SK-N-SH treated with all-trans-retinoic acid at 6 μM for 48 hours (cell line): ENCODE data around the gene EAF1.
"Not testable (repeated sequence)": the region's sequence is repeated elsewhere in the genome, so short reads cannot be mapped to it uniquely, and the experiment has no call there.

Experiments
- ATAC-seq: fragments of 200-7000 bp; cut with Tn5 transposase; 3 replicates; pipeline ENCODE4 v1.9.1; 2020; ENCODE audit warnings: mild to moderate bottlenecking, moderate library complexity
- ARNTL ChIP-seq: fragments of 450-650 bp; formaldehyde crosslinking; IDR thresholded peaks from 2 replicates; pipeline ENCODE4 v1.5.0; 2020; ENCODE audit warnings: low read depth, mild to moderate bottlenecking, moderate library complexity, borderline replicate concordance
- BACH2 ChIP-seq: fragments of 250-450 bp; sonication (Bioruptor Pico); IDR thresholded peaks from 2 replicates; pipeline ENCODE4 v1.9.0; 2021; ENCODE audit warnings: mild to moderate bottlenecking, borderline replicate concordance
- CREB5 ChIP-seq: fragments of 250-450 bp; sonication (Bioruptor Pico); IDR thresholded peaks from 2 replicates; pipeline ENCODE4 v1.5.1; 2020; ENCODE audit warnings: low read depth, mild to moderate bottlenecking, moderate library complexity
- CSDC2 ChIP-seq: fragments of 250-450 bp; sonication (Bioruptor Pico); IDR thresholded peaks from 2 replicates; pipeline ENCODE4 v1.5.0; 2020; ENCODE audit warnings: mild to moderate bottlenecking, moderate library complexity
- CSRNP3 ChIP-seq: fragments of 250-450 bp; sonication (Bioruptor Pico); IDR thresholded peaks from 2 replicates; pipeline ENCODE4 v1.5.1; 2021; ENCODE audit warnings: mild to moderate bottlenecking, moderate library complexity
- ESRRG ChIP-seq: fragments of 250-450 bp; sonication (Bioruptor Pico); IDR thresholded peaks from 2 replicates; pipeline ENCODE4 v1.6.1; 2021; ENCODE audit warnings: mild to moderate bottlenecking
- ISL1 ChIP-seq: fragments of 250-450 bp; sonication (Bioruptor Pico); IDR thresholded peaks from 2 replicates; pipeline ENCODE4 v2.1.2; 2022; ENCODE audit warnings: mild to moderate bottlenecking, moderate library complexity
- OSR1 ChIP-seq: fragments of 250-450 bp; sonication (Bioruptor Pico); IDR thresholded peaks from 2 replicates; pipeline ENCODE4 v1.8.0; 2022; ENCODE audit warnings: moderate library complexity, mild to moderate bottlenecking, inconsistent platforms
- PATZ1 ChIP-seq: fragments of 250-450 bp; sonication (Bioruptor Pico); IDR thresholded peaks from 2 replicates; pipeline ENCODE4 v1.8.0; 2020; ENCODE audit warnings: mild to moderate bottlenecking, moderate library complexity, borderline replicate concordance
- PPARA ChIP-seq: fragments of 250-450 bp; sonication (Bioruptor Pico); IDR thresholded peaks from 2 replicates; pipeline ENCODE4 v1.5.0; 2020; ENCODE audit warnings: mild to moderate bottlenecking, borderline replicate concordance
- RARB ChIP-seq: fragments of 250-450 bp; sonication (Bioruptor Pico); IDR thresholded peaks from 2 replicates; pipeline ENCODE4 v1.8.0; 2021; ENCODE audit warnings: mild to moderate bottlenecking, moderate library complexity
- SNAI2 ChIP-seq: fragments of 250-450 bp; sonication (Bioruptor Pico); IDR thresholded peaks from 2 replicates; pipeline ENCODE4 v1.5.0; 2020; ENCODE audit warnings: mild to moderate bottlenecking, moderate library complexity
- TCF4 ChIP-seq: fragments of 250-450 bp; sonication (Bioruptor Pico); IDR thresholded peaks from 2 replicates; pipeline ENCODE4 v1.8.0; 2021; ENCODE audit warnings: mild to moderate bottlenecking, moderate library complexity, borderline replicate concordance
- TOX ChIP-seq: fragments of 250-450 bp; sonication (Bioruptor Pico); IDR thresholded peaks from 2 replicates; pipeline ENCODE4 v1.8.0; 2021; ENCODE audit warnings: mild to moderate bottlenecking, moderate library complexity, borderline replicate concordance
- TSHZ2 ChIP-seq: fragments of 250-450 bp; sonication (Bioruptor Pico); IDR thresholded peaks from 2 replicates; pipeline ENCODE4 v1.5.0; 2020; ENCODE audit warnings: mild to moderate bottlenecking, moderate library complexity
- ZFP3 ChIP-seq: fragments of 250-450 bp; sonication (Bioruptor Pico); IDR thresholded peaks from 2 replicates; pipeline ENCODE4 v1.5.0; 2020; ENCODE audit warnings: mild to moderate bottlenecking, moderate library complexity
- ZFP30 ChIP-seq: fragments of 450-650 bp; formaldehyde crosslinking; IDR thresholded peaks from 2 replicates; pipeline ENCODE4 v1.5.0; 2022; ENCODE audit warnings: mild to moderate bottlenecking, moderate library complexity
- ZNF565 ChIP-seq: fragments of 450-650 bp; formaldehyde crosslinking; conservative IDR thresholded peaks from 2 replicates; pipeline ENCODE4 v1.5.0; 2020; ENCODE audit warnings: low read depth, mild to moderate bottlenecking, moderate library complexity

Gene EAF1

GRCh38 chr3:15380980-15381890 lies 46.2 kb upstream of the EAF1 start:
- 0 out of 2 replicates have a peak, but pooled peaks have one; percentile 24 for TF ChIP-seq ISL1 (CRISPR knock-in tag)
- no peak for TF ChIP-seq ESRRG (CRISPR knock-in tag)
- ATAC-seq = no peak

GRCh38 chr3:15382405-15382923 lies 44.9 kb upstream of the EAF1 start:
- peak; percentile 48 for ATAC-seq
- TF ChIP-seq ISL1 (CRISPR knock-in tag) (peak; percentile 28; the same call in 1 of the 2 replicates), TCF4 (0 out of 2 replicates have a peak, but pooled peaks have one; percentile 28), OSR1 (CRISPR knock-in tag) (no peak)
- TF ChIP-seq, all 23 proteins: peak for 2

GRCh38 chr3:15384510-15385237 lies 42.7 kb upstream of the EAF1 start:
- no peak for TF ChIP-seq PATZ1 (CRISPR knock-in tag)
- no peak for TF ChIP-seq RARB (CRISPR knock-in tag)
- TF ChIP-seq ARNTL (CRISPR knock-in tag) = no peak
- TF ChIP-seq BACH2 (CRISPR knock-in tag) = no peak
- no peak for TF ChIP-seq PPARA (CRISPR knock-in tag)
- no peak for TF ChIP-seq CSRNP3 (CRISPR knock-in tag)
- TF ChIP-seq ZFP30 = no peak
- no peak for TF ChIP-seq SNAI2 (CRISPR knock-in tag)
- TF ChIP-seq ZNF565 (CRISPR knock-in tag) = no peak
- no peak for TF ChIP-seq CSDC2
- TF ChIP-seq OSR1 (CRISPR knock-in tag) = no peak
- TF ChIP-seq ESRRG (CRISPR knock-in tag) = no peak
- TF ChIP-seq ZFP3 (CRISPR knock-in tag) = no peak
- no peak for TF ChIP-seq TOX (CRISPR knock-in tag)
- no peak for TF ChIP-seq TSHZ2 (CRISPR knock-in tag)
- no peak for TF ChIP-seq ISL1 (CRISPR knock-in tag)
- no peak for TF ChIP-seq CREB5 (CRISPR knock-in tag)
- TF ChIP-seq TCF4 = no peak
- TF ChIP-seq, all 23 proteins: peak for 0
- ATAC-seq = no peak

- not testable (repeated sequence) for ATAC-seq
Observed at GRCh38 chr3:15385238-15385695, 42.1 kb upstream of the EAF1 start.
